CD4-positive, alpha-beta T cell treated with Interleukin-17A for 1 hour (primary cell): ENCODE results near the gene SPATA20.

Experiments
- DNase-seq: peaks from one replicate; pipeline ENCODE4 v3.0.0-alpha.2; 2020

SPATA20 gene

GRCh38 chr17:50540560-50541401 is 6.2 kb upstream of the SPATA20 start:
- no peak for DNase-seq

- DNase-seq, result no peak
Measured at GRCh38 chr17:50541402-50541715, 5.6 kb upstream of the SPATA20 start.

GRCh38 chr17:50541716-50542688 is 5.0 kb upstream of the SPATA20 start:
- DNase-seq, result peak; percentile 81

- no peak for DNase-seq
Measured at GRCh38 chr17:50542795-50543774, 3.9 kb upstream of the SPATA20 start.

- no peak for DNase-seq
Measured at GRCh38 chr17:50544516-50544915, 2.5 kb upstream of the SPATA20 start.

GRCh38 chr17:50545311-50545710 is 1.7 kb upstream of the SPATA20 start:
- DNase-seq, result no peak

- DNase-seq, result no peak
Measured at GRCh38 chr17:50546701-50547034, 306 bp upstream of the SPATA20 start.

GRCh38 chr17:50547736-50548083 is 736 bp downstream of the SPATA20 start:
- DNase-seq, result no peak

- DNase-seq, result no peak
Measured at GRCh38 chr17:50548831-50549230, 1.9 kb downstream of the SPATA20 start.

- DNase-seq, result no peak
Measured at GRCh38 chr17:50549256-50549941, 2.4 kb downstream of the SPATA20 start.

- no peak for DNase-seq
Measured at GRCh38 chr17:50549969-50550368, 3.0 kb downstream of the SPATA20 start.

GRCh38 chr17:50550661-50551432 is 3.9 kb downstream of the SPATA20 start:
- DNase-seq, result no peak

- DNase-seq, result no peak
Measured at GRCh38 chr17:50551433-50551815, 4.5 kb downstream of the SPATA20 start.

GRCh38 chr17:50551884-50552283 is 4.9 kb downstream of the SPATA20 start:
- DNase-seq, result no peak

- DNase-seq, result no peak
Measured at GRCh38 chr17:50554201-50554600, 7.2 kb downstream of the SPATA20 start.

GRCh38 chr17:50556803-50557202 is 9.8 kb downstream of the SPATA20 start:
- DNase-seq, result no peak

GRCh38 chr17:50557630-50558029 is 10.7 kb downstream of the SPATA20 start:
- DNase-seq, result no peak

GRCh38 chr17:50558091-50558490 is 11.1 kb downstream of the SPATA20 start:
- DNase-seq, result no peak

- no peak for DNase-seq
Measured at GRCh38 chr17:50558581-50558940, 11.6 kb downstream of the SPATA20 start.

- peak; percentile 15 for DNase-seq
Measured at GRCh38 chr17:50558941-50559614, 12.1 kb downstream of the SPATA20 start.

GRCh38 chr17:50559674-50560184 is 12.8 kb downstream of the SPATA20 start:
- peak; percentile 25 for DNase-seq
